Adipose tissue (tissue), 3 donors: ENCODE results near the gene MMP1. TPM values are rescaled to one million over a fixed set of nuclear protein-coding genes. Genes with fewer than 3 reads are reported as not detected.

Experiments used
- H3K27ac ChIP-seq: one replicate; pipeline ENCODE4 v1.5.1; 2013; ENCODE audit warnings: low read depth, low read length
- whole genome bisulfite sequencing, 3 donors: extraction: QIAGEN DNeasy Blood & Tissue Kit; methylation state at CpG; one replicate each; pipeline ENCODE4 v1.1.7; 2013; 5-methylcytosine and 5-hydroxymethylcytosine counted together
- polyA plus RNA-seq, 3 donors: library from polyadenylated mRNA; stranded (reverse); fragments of 200-250 nt; gene quantifications; one replicate each; pipeline ENCODE4 v1.2.3, GENCODE V29; 2013
- donor health status: healthy with polysubstance abuse.
- donor health status: Bipolar disorder and iron deficiency.
- donor health status: healthy.

Gene MMP1
- 1 to 10 TPM in 1 of 3 donors, under 1 TPM in 2; 0.09 to 1.1 (median 0.34) TPM for polyA plus RNA-seq

DNA sequence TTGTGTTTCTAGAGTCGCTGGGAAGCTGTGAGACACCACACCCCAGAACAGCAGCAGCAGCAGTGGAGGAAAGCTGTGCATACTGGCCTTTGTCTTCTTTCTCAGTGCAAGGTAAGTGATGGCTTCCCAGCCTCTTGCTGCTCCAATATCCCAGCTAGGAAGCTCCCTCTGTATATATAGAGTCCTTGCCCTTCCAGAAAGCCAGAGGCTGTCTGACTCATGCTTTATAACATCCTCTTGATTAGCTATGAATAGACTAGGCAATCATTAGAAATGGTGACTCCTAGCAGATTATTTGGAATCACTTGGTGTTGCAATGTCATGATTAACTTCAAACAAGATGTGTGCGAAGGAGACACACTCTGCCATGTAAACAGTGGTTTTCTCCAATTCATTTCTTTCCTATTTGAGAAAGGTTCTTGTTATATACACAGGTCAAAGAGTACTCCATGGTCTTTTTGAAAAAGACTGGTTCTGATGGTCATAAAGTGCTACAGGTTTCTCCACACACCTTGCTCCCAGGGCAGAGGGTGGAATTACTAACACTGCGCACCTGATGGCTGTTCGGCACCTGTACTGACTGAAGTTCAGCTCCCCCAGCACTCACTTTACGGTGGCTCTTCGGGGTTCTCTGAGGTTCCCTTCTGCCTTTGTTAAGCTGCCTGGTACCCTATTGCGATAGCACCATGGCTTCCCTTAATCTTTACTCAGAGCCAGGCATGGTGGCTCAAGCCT is at the start of gene MMP1:
TSS of gene MMP1 (minus strand) at position 149 of the 735 bp plus-strand sequence. CDS start at position 81, 68 bp downstream.
- H3K27ac ChIP-seq: no peak within 1 kb of the TSS
- 85 to 93% (median 90%) methylated on average over 7 of the region's 7 CpGs for WGBS, 3 donors

GRCh38 chr11:102846292-102846691 is 48.3 kb upstream of the MMP1 start:
- WGBS, 3 donors: 22 to 66% (median 52%) methylated on average over 3 of the region's 3 CpGs
- no peak overlapping the region for H3K27ac ChIP-seq

- 66 to 86% (median 79%) methylated on average over 4 of the region's 4 CpGs for WGBS, 3 donors
These were observed 45.5 kb upstream of the MMP1 start, which contains the start of gene MMP3 for GRCh38 chr11:102843489-102843888. Gene MMP3, minus strand, starts transcription at chr11:102843609. Its CDS starts 63 bp downstream, at chr11:102843546.

DNA sequence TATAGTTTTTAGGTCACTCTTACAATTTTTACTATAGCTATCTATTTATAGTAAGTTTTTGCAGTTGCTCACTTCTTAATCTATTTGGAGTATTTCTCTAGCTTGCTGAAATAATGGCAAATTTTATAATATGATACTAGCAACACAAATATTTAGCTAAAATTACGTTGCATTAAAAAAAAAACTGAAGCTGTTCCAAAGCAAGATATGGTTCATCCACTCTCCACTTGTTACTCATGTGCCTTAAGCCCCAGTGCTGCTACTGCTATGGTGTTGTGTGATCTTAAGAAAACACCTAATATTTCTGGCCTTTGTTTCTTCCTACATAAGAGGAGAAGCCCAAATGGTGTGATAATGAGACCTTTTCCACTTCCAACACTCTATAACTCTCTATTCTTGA is 45.0 kb upstream of the MMP1 start:
- 41 to 54% (median 49%) methylated on average over 1 of the region's 1 CpG for WGBS, 3 donors
- no peak overlapping the region for H3K27ac ChIP-seq

More at GRCh38 chr11:102843489-102843888, 45.5 kb upstream of the MMP1 start, which contains the start of gene MMP3:
- H3K27ac ChIP-seq: no peak within 1 kb of the TSS

GRCh38 chr11:102840018-102840417 is 42.1 kb upstream of the MMP1 start:
- no peak overlapping the region for H3K27ac ChIP-seq
- WGBS, 3 donors: 15 to 53% (median 45%) methylated on average over 5 of the region's 5 CpGs

- no peak overlapping the region for H3K27ac ChIP-seq
- WGBS, 3 donors: 64 to 74% (median 65%) methylated on average over 2 of the region's 2 CpGs
These were observed 39.7 kb upstream of the MMP1 start for GRCh38 chr11:102837646-102838045.

- 74 to 88% (median 77%) methylated on average over 2 of the region's 2 CpGs for WGBS, 3 donors
- no peak overlapping the region for H3K27ac ChIP-seq
These were observed 39.2 kb upstream of the MMP1 start for GRCh38 chr11:102837156-102837555.

DNA sequence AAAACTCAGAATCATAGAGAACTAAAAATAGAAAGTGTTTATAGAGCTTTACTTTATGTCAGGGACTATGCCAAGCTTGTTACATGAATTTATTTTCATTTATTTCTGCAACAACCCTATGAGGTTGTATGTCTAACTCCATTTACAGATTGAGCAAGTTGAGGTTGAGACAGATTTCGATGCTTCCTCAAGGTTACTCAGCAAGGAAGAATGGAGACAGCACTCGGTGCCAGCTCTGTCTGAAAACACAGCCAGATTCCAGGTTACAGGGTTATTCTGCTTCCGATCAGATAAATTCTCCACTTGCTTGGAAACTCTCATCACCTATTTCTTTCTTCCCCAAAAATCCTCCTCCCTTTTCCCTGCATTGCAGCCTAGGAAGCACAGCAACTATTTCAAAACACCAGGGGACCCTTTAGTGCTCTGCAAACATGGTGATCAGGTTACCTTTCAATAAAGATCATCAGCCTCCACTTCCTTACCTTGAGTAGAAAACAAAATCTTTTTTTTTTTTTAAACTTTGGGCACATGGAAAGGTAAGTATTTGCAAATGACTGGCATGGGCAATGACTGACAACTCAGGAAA is 38.4 kb upstream of the MMP1 start:
- H3K27ac ChIP-seq: no peak overlapping the region
- 35 to 60% (median 59%) methylated on average over 3 of the region's 3 CpGs for WGBS, 3 donors

GRCh38 chr11:102833731-102834130 is 35.8 kb upstream of the MMP1 start:
- WGBS, 3 donors: 75 to 86% (median 79%) methylated on average over 2 of the region's 2 CpGs
- no peak overlapping the region for H3K27ac ChIP-seq

GRCh38 chr11:102832612-102833011 is 34.7 kb upstream of the MMP1 start:
- H3K27ac ChIP-seq: no peak overlapping the region
- 92 to 95% (median 92%) methylated on average over 7 of the region's 7 CpGs for WGBS, 3 donors

DNA sequence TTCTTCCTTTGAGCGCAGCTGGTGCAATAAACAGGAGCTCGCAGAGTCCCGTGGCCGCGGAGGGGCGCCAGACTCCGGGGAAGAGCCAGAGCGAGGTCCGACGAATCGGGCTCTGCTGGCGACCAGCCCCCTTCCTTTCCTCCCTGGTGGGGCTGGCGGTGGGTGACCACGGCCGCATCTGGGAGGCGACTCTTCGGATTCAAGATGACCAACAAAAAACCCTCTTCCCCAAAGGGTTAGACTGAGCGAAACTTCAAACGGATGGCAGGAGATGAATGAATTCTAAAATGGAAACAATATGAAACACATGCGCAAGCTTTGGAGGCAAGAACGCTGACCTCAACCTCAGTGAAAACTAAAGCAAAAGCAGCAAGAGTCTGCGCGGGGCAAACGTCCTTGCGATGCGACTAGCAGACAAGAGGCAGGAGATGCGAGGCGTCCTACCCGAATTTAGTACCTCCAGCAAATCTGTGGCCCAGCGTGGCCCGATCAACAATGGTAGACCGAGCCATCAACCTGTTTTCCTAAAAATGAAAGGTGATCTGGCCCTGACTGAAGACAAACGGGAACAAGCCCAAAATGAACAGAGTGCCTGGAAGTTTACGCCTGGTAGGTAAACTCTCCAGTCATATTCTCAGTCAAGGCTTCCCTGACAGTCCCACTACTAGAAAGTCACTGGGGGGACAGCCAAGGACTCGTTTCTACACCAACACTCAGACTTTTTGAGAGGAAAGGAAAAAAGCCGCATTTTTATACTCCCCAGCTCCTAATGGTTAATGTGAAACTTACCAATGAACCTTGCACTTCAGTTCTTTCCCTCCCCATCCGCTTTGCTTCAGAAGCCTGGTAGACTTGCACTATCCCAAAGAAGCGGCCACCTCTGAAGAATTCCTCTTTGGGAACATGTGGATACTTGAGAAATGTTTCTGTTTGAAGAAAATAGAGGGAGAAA is 33.8 kb upstream of the MMP1 start:
- no peak overlapping the region for H3K27ac ChIP-seq
- 38 to 43% (median 39%) methylated on average over 38 of the region's 38 CpGs for WGBS, 3 donors

DNA sequence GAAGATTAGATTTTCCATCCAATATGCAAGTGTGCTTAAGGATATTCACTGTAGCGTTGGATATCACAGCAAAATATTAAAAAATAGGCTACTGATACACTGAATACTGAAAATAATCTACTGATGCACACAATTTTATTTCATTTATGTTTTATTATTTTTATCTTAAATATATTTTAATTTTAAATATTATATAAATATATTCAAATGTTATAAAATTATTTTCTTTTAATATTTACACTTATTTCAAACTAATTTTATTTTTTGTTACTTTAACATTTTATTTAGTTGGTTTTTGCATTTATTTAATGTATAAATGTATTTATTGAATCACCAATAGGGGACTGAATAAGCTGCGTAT is 33.1 kb upstream of the MMP1 start:
- H3K27ac ChIP-seq: no peak overlapping the region
- WGBS, 3 donors: 53 to 56% (median 54%) methylated on average over 2 of the region's 2 CpGs

- H3K27ac ChIP-seq: no peak overlapping the region
- WGBS, 3 donors: 60 to 68% (median 60%) methylated on average over 5 of the region's 5 CpGs
These were observed 32.2 kb upstream of the MMP1 start for GRCh38 chr11:102830001-102830727.

- 63 to 67% (median 63%) methylated on average over 6 of the region's 6 CpGs for WGBS, 3 donors
These were observed 31.5 kb upstream of the MMP1 start for GRCh38 chr11:102829316-102830000.

DNA sequence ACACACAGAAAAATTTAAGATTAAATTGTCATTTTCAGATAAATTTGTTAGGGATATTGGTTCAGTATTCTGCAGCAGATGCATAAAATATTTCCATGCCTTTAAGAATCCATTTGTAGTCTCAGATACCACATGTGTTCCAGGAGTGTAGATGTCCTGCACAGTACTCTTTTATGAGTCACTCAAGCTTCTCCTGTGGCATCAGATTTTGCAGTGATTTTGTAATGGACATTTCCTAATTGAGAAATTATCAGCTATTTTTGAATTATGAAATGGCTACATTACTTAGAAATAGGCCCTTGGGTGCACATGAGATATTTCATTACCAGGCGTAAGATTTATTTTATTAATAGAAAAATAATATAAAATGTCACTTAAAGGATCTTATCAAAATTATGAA is 26.6 kb upstream of the MMP1 start:
- WGBS, 3 donors: 86 to 90% (median 88%) methylated on average over 1 of the region's 1 CpG
- no peak overlapping the region for H3K27ac ChIP-seq

More at GRCh38 chr11:102829316-102830000, 31.5 kb upstream of the MMP1 start:
- H3K27ac ChIP-seq: no peak overlapping the region

GRCh38 chr11:102819491-102819890 is 21.5 kb upstream of the MMP1 start:
- 52 to 80% (median 73%) methylated on average over 6 of the region's 6 CpGs for WGBS, 3 donors
- no peak overlapping the region for H3K27ac ChIP-seq

GRCh38 chr11:102813484-102813883 is 15.5 kb upstream of the MMP1 start:
- 63 to 81% (median 75%) methylated on average over 1 of the region's 1 CpG for WGBS, 3 donors
- no peak overlapping the region for H3K27ac ChIP-seq

GRCh38 chr11:102812188-102812587 is 14.2 kb upstream of the MMP1 start:
- WGBS, 3 donors: 69 to 76% (median 72%) methylated on average over 3 of the region's 3 CpGs
- H3K27ac ChIP-seq: no peak overlapping the region
